ENCODE results near the gene IRF1.
A peak's percentile ranks its signal among the peaks of the same experiment; 100 is the strongest.

The IRF1 gene

GRCh38 chr5:132500244-132500930, 9.8 kb upstream of the IRF1 start:
- DNase-seq = no peak

- DNase-seq = no peak
These were observed 9.1 kb upstream of the IRF1 start for GRCh38 chr5:132499440-132500243.

- DNase-seq = no peak
These were observed 8.2 kb upstream of the IRF1 start for GRCh38 chr5:132498686-132499271.

- DNase-seq = no peak
These were observed 7.6 kb upstream of the IRF1 start for GRCh38 chr5:132498152-132498551.

GRCh38 chr5:132497488-132497997, 7.0 kb upstream of the IRF1 start:
- no peak for DNase-seq

- peak; percentile 45 to 72 (median 70) for DNase-seq
These were observed 6.3 kb upstream of the IRF1 start for GRCh38 chr5:132496631-132497487.

- peak; percentile 70 to 82 (median 76) for DNase-seq
These were observed 5.6 kb upstream of the IRF1 start for GRCh38 chr5:132496191-132496630.

- peak; percentile 58 to 67 (median 64) for DNase-seq
These were observed 5.2 kb upstream of the IRF1 start for GRCh38 chr5:132495667-132496190.

- DNase-seq = no peak
These were observed 3.2 kb upstream of the IRF1 start for GRCh38 chr5:132493821-132494220.

- no peak for DNase-seq
These were observed 2.7 kb upstream of the IRF1 start for GRCh38 chr5:132493241-132493640.

- no peak for DNase-seq
These were observed 2.0 kb upstream of the IRF1 start for GRCh38 chr5:132492386-132493125.

- no peak for DNase-seq
These were observed 1.1 kb upstream of the IRF1 start for GRCh38 chr5:132491368-132492364.

- peak in 2 of 3 experiments; percentile 52 to 53 for DNase-seq
These were observed 596 bp downstream of the IRF1 start for GRCh38 chr5:132489871-132490483.

- no peak for DNase-seq
These were observed 1.4 kb downstream of the IRF1 start for GRCh38 chr5:132489051-132489770.

- DNase-seq = peak in 1 of 3 experiments; percentile 47
These were observed 2.0 kb downstream of the IRF1 start for GRCh38 chr5:132488590-132488989.

- no peak for DNase-seq
These were observed 2.6 kb downstream of the IRF1 start for GRCh38 chr5:132487841-132488555.

- DNase-seq = no peak
These were observed 3.5 kb downstream of the IRF1 start for GRCh38 chr5:132487095-132487428.

- no peak for DNase-seq
These were observed 4.1 kb downstream of the IRF1 start for GRCh38 chr5:132486318-132487094.
